ENCODE results near the gene SOX2. TPM values are rescaled to one million over a fixed set of nuclear protein-coding genes. Genes with fewer than 3 reads are reported as not detected.

Gene SOX2
- polyA plus RNA-seq, 1 donor from 2014 or later, result 7.5 TPM

GRCh38 chr3:181704421-181705085 is 7.2 kb upstream of the SOX2 start:
- Histone ChIP-seq H3K27ac (ENCODE audit: low read length) (no peak overlapping the region), H3K4me3 (ENCODE audit: low read length) (no peak overlapping the region), H2AFZ (ENCODE audit: low read depth, low read length) (no peak overlapping the region), H3K9me2 (ENCODE audit: insufficient read depth, low read length) (no peaks in the 10 kb centered on the region), H3K36me3 (ENCODE audit: insufficient read depth, low read length) (no peaks in the 10 kb centered on the region), H3F3A (ENCODE audit: insufficient read depth, low read length, poor library complexity, severe bottlenecking) (peaks cover 3% of the 10 kb centered on the region), H3K4me2 (ENCODE audit: low read length) (no peak overlapping the region), H3K9ac (ENCODE audit: low read length) (no peak overlapping the region), H3K27me3 (ENCODE audit: insufficient read depth, low read depth, low read length) (peaks cover 3% of the 10 kb centered on the region), H3K79me2 (replicated peaks; ENCODE audit: insufficient read depth, low read length) (peaks cover 20% of the 10 kb centered on the region), H4K20me1 (ENCODE audit: insufficient read depth) (no peaks in the 10 kb centered on the region), H3K9me3 (ENCODE audit: low read length) (no peaks in the 10 kb centered on the region)
- no peak for TF ChIP-seq EP300 (conservative IDR thresholded peaks at IDR 0.05; ENCODE audit: poor library complexity, severe bottlenecking)
- no peak for TF ChIP-seq REST (IDR thresholded peaks at IDR 0.05; ENCODE audit: borderline replicate concordance)
- no peak for TF ChIP-seq RAD21 (conservative IDR thresholded peaks at IDR 0.05)

GRCh38 chr3:181705086-181705480 is 6.6 kb upstream of the SOX2 start:
- TF ChIP-seq TAF1 (IDR thresholded peaks at IDR 0.05; ENCODE audit: low read depth), result no peak
- TF ChIP-seq SMC3 (conservative IDR thresholded peaks at IDR 0.05; ENCODE audit: poor library complexity), result no peak
- H3K27me3 ChIP-seq (ENCODE audit: insufficient read depth, low read depth, low read length), result peaks cover 8% of the 10 kb centered on the region
- no peaks in the 10 kb centered on the region for H3K9me2 ChIP-seq (ENCODE audit: insufficient read depth, low read length)
- H3K79me2 ChIP-seq (replicated peaks; ENCODE audit: insufficient read depth, low read length), result peaks cover 20% of the 10 kb centered on the region
- H3F3A ChIP-seq (ENCODE audit: insufficient read depth, low read length, poor library complexity, severe bottlenecking), result peaks cover 3% of the 10 kb centered on the region
- no peak overlapping the region for H3K4me3 ChIP-seq (ENCODE audit: low read length)
- no peak overlapping the region for H3K4me2 ChIP-seq (ENCODE audit: low read length)
- H4K20me1 ChIP-seq (ENCODE audit: insufficient read depth), result no peaks in the 10 kb centered on the region
- H2AFZ ChIP-seq (ENCODE audit: low read depth, low read length), result no peak overlapping the region
- no peak overlapping the region for H3K9ac ChIP-seq (ENCODE audit: low read length)
- H3K27ac ChIP-seq (ENCODE audit: low read length), result no peak overlapping the region
- H3K36me3 ChIP-seq (ENCODE audit: insufficient read depth, low read length), result no peaks in the 10 kb centered on the region
- no peaks in the 10 kb centered on the region for H3K9me3 ChIP-seq (ENCODE audit: low read length)

- Histone ChIP-seq H3K27me3 (ENCODE audit: insufficient read depth, low read depth, low read length) (peaks cover 33% of the 10 kb centered on the region), H2AFZ (ENCODE audit: low read depth, low read length) (no peak overlapping the region), H4K20me1 (ENCODE audit: insufficient read depth) (no peaks in the 10 kb centered on the region), H3K9ac (ENCODE audit: low read length) (no peak overlapping the region), H3K4me3 (ENCODE audit: low read length) (no peak overlapping the region), H3K4me2 (ENCODE audit: low read length) (no peak overlapping the region), H3K9me3 (ENCODE audit: low read length) (no peaks in the 10 kb centered on the region), H3K27ac (ENCODE audit: low read length) (no peak overlapping the region), H3K79me2 (replicated peaks; ENCODE audit: insufficient read depth, low read length) (peaks cover 23% of the 10 kb centered on the region), H3K9me2 (ENCODE audit: insufficient read depth, low read length) (no peaks in the 10 kb centered on the region), H3F3A (ENCODE audit: insufficient read depth, low read length, poor library complexity, severe bottlenecking) (no peaks in the 10 kb centered on the region), H3K36me3 (ENCODE audit: insufficient read depth, low read length) (no peaks in the 10 kb centered on the region)
- TF ChIP-seq MXI1 (conservative IDR thresholded peaks at IDR 0.05; ENCODE audit: poor library complexity, severe bottlenecking) (no peak), CTCF (IDR thresholded peaks at IDR 0.05; ENCODE audit: poor library complexity, severe bottlenecking) (no peak), EP300 (conservative IDR thresholded peaks at IDR 0.05; ENCODE audit: poor library complexity, severe bottlenecking) (no peak), SMC3 (conservative IDR thresholded peaks at IDR 0.05; ENCODE audit: poor library complexity) (no peak), RAD21 (conservative IDR thresholded peaks at IDR 0.05) (no peak), TAF1 (IDR thresholded peaks at IDR 0.05; ENCODE audit: low read depth) (no peak), POLR2AphosphoS5 (IDR thresholded peaks at IDR 0.05) (no peak), REST (IDR thresholded peaks at IDR 0.05; ENCODE audit: borderline replicate concordance) (no peak), EZH2 (IDR thresholded peaks at IDR 0.05; ENCODE audit: borderline replicate concordance, insufficient read depth, low read length, poor library complexity, severe bottlenecking) (no peak)
Measured at GRCh38 chr3:181707980-181708379, 3.7 kb upstream of the SOX2 start.
